Measurements from ENCODE around the gene SLC37A1.
A peak's percentile ranks its signal among the peaks of the same experiment; 100 is the strongest.

Gene SLC37A1

DNA sequence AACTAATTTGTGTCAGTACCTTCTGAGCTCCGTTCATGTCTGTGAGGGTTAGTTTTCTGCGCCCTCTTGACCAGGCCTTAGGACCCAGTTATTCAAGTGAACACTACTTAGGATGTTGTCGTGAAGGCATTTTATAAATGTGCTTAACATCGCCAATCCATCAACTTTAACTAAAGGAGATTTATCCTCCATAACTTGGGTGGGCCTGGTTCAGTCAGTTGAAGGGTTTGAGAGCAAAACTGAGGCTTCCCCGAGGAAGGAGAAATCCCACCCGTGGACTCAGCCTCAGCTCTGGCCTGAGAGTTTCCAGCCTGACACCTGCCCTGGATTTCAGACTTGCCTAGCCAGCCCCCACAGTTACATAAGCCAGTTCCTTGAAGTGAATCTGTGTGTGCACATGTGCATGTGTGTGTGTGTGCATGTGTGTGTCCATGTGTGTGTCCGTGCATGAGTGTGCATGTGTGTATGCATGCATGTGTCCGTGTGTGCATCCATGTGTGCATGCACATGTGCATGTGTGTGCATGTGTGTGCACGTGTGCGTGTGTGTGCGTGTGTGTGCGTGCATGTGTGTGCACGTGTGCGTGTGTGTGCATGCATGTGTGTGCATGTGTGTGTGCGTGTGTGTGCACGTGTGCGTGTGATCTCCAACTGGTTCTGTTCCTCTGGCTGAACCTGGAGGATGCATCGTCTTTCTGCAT, 77.7 kb downstream of the SLC37A1 start:
- DNase-seq (ENCODE audit: low read depth in 1 of 2, low spot score in 1 of 2): no peak

DNA sequence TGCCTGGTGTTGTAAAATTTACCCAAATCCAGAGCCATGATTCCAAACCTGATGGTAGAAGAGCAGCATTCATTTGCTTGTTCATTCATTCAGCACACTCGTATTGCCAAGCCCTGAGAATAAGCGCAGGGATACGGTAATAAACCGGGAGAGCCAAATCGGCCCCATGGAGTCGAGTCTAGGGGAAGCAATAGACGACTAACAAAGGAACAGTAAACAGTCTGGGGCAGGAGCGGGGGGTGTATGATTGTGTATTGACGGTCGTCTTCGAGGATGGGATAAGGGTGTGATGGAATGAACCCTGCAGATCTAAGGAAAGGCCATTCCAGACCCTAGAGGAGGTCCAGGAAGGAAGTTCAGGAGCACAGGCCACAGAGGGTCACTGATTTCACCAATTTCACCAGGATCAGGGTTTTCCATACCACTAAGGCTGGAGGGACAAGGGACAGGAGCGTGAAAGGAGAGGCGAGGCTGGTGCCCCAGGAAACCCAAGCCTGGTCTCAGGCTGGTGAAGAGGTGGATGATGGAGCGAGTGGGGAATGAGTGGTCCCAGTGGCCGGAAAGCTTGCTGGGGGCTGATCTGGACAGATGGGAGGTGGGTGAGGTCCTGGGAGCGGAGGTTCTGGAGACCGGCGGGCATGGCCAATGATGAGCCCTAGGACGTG, 78.6 kb downstream of the SLC37A1 start:
- DNase-seq (ENCODE audit: low read depth in 1 of 2, low spot score in 1 of 2): no peak

DNA sequence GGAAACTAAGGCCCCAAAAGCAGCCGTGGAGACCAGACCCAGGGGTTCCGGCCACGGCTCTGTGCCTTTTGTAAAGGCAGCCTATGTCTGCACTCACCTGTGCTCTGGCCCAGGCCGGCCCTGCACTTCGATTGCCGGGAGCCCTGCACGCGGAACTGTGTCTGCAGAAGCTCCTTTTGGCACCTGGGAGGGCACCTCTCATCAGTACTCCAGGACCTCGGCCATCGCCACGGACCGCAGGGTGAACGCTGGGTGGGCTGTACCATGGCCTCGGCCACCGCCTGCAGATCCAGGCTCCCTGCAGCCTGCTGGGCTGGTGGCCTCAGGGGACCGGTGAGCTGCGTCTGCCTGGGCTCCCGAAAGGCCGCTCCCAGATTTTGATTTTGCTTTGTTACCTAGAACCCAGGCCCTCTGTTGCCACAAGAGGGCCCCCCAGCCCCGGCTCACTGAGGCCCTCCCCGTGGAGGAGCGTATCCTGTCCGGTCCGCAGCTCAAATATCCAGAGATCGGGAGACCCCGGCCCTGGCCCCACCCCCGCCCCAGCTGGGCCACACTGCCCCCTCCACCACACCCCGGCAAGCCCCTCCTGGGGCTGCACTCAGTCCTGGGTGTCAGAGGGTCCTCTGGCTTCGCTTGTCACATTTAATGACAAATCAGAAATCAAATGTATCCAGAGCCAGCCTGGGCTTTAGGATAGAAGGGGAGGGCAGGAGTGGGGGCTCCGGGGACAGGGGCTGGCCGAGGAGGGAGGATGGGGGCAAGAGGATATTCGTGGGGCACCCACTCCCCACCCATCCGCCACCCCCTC, 79.6 kb downstream of the SLC37A1 start:
- DNase-seq (ENCODE audit: low read depth in 1 of 2, low spot score in 1 of 2): peak; percentile 43 to 47

DNA sequence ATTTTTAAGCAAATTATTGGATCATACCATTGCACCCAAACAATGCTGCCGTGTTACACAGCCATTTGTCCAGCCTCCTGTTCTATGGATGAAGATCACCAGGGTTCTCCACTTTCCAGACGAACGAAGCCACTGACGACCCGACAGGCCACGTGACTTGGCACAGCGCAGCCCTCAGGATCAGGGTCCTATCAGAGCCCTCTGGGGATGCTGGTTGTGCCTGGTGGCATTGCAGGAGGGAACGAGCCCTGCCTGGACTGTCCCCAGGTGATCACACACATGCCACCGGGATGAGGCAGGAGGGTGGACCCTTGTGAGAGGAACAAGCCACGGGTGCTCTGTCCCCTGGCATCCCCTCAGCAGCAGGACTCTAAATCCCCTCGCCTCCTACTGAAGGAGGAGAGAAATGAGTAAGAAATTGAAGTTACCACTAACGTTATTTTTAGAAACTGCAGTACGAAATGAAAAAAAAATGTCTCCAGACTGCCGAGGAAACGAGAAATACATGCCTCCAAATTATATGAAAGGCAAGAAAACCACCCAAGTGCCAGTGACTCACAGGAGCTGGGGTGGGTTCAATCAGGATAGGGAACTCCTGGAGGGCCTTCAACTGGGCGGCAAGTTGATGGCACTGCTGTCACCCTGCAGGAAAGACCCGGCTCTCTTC, 81.1 kb downstream of the SLC37A1 start:
- DNase-seq (ENCODE audit: low read depth in 1 of 2, low spot score in 1 of 2): no peak

DNA sequence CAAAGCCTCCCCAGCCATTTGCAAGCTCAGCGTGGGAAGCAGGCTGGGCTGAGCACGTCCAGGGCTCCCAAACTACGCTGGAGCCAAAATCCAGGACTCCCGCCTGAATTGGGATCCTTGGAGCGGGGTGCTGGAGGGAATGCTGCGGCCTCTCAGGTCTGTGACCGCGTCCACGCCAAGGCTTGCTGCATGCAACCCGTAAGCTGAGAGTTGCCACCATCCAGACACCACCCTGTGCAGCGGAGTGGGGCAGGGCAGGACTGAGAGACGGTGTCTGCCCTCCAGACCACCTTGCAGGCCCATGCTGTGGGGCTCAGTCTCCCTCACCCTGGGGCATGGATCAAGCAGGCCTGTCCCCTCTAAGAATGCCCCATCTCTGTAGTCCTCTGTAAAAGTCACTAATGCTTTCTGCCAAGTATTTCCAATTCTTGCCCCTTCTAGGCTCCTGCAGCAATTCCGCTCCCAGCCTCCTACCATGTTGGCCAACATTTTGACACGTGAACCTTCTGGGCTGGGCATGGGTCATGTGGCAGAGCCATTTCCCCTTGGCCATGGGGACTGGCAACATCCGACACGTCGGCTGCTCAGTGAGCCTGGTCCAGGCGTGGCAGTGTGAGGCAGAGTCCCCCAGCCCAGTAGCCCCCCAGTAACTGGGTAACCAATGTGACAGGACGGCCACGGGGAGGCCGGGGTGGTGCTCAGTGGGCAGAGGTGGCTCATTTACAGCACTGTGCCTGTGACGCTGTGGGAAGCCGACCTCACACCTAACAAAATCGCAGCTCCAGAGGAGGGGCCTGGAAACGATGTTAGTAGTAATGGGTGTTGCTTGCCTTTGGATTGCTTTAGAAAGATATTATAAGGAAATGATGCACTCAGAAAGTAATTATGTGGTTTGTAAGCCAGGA, 81.9 kb downstream of the SLC37A1 start:
- DNase-seq (ENCODE audit: low read depth in 1 of 2, low spot score in 1 of 2): no peak

DNA sequence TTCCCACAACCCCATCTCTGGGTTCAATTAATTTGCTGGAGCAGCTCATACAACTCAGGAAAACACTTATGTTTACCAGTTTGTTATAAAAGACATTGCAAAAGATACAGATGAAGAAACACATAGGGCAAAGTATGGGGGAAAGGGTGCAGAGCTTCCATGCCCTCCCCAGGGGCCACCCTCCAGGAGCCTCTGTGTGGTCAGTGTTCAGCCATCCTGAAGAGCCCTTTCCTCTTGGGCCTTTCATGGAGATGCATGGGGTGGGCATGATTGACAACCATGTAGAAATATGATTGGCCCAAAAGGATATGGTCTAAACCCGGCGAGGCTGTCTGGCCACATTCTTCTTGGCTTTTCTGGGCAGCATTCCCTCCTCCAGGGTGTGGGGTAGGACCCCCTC, 83.0 kb downstream of the SLC37A1 start:
- DNase-seq (ENCODE audit: low read depth in 1 of 2, low spot score in 1 of 2): no peak

DNA sequence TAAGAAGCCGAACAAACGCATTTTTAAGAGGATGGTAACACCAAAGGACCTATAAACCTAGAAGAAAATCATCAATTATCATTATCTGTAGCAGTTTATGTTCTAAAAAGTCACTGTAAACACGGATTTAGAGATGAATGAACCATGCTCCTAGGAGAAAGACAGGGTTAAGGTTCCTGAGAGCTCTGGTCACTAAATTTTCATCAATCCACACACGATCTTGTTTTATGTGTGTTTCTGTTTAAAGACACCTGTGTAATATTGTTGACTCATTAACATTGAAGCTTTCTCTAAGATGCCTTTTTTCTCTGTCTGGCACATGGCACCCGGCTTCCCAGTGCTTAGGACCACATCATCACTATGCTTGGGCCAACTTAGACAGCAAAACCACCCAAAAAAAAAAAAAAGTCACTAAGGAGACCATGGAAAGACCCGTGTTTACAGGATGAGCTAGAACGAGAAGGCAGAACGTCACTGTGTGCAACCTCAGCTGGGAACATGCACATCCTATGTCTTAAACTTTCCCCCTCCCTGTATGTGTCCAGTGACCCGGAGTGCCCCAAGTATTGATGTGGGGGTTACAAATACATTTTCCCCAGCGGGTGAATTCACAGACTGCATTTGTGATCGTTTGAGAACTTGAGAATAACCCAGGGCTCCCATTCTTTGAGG, 84.0 kb downstream of the SLC37A1 start:
- DNase-seq (ENCODE audit: low read depth in 1 of 2, low spot score in 1 of 2): no peak

DNA sequence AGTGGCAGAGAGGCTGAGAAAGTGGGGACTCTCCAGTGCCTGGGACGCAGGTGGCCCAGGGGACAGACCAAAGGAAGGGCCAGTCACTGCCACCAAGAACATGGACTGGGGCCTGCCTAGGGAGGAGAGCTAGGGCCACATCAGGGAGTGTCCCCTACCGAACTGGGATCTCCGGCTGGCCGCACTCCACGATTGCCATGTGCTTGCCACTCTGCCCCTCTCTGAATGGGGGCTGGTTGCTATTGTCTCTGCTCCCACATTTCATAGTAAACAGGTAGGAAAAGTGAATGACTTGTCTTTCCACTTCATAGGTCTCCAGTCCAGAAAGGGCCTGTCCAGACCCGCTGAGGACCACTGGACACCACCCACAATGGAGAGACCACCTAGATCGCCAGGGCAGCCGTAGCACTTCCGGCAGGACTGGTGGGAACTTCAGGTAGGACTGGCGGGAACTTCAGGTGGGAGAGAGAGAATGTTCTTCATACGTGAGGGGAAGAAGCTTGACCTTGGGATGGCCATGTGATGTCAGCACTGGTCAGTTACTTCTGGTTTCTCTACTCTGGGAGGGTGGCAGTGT, 84.6 kb downstream of the SLC37A1 start:
- no peak for DNase-seq (ENCODE audit: low read depth in 1 of 2, low spot score in 1 of 2)

DNA sequence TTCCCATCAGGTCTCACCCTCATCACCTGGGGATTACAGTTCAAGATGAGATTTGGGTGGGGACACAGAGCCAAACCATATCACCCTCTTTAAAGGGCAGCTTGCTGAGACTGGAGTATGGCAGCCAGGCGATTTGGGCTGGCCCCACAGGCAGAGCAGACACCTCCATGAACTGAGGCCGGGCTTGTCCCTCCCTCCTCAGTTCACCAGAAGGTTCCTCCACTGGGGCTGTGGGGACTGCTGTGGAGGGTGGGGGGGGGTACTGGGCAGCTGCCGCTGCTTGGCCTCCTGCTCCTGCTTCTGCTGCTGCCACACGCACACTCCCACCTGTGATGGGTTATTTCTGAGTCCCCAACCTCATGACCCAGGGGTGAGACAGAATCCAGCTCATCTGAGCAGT, 85.8 kb downstream of the SLC37A1 start:
- no peak for DNase-seq (ENCODE audit: low read depth in 1 of 2, low spot score in 1 of 2)

DNA sequence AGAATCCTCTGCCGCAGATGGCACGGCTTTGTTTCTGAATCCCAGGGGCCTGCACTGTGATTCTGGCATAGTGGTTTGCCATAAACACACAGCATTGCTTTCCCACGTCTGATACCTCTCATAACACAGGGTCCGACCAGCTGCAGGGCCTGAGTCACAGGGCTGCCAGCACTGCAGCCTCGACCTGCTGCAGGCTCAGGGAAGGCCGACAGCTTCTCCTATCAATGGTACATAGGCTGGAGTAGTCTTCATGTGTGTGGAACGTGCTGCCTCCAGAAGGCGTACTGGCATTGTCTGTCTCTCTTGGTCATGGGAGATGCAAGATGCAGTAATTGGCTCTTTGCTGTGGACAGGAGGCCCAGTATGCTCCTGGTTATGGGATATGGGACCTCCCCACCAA, 86.3 kb downstream of the SLC37A1 start:
- DNase-seq (ENCODE audit: low read depth in 1 of 2, low spot score in 1 of 2): no peak

DNA sequence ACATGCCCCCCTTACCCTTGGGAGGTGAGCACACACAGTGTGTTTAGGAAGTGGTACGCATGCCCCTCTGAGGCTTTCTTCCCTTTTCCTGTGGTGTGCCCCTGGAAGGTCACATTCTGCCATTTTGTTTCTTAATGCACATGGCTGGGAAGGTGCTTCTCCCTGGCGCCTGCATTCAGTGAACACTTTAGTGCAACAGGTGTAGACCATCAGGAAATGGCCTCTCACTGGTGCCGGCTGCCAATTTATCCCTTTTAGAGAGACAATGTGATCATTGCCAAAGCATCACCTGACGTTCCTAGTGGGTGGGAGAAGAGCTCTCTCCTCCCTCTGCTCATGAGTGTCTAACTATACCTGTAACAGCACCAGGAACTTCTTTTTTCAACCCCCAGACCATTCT, 88.0 kb downstream of the SLC37A1 start:
- DNase-seq (ENCODE audit: low read depth in 1 of 2, low spot score in 1 of 2): no peak

DNA sequence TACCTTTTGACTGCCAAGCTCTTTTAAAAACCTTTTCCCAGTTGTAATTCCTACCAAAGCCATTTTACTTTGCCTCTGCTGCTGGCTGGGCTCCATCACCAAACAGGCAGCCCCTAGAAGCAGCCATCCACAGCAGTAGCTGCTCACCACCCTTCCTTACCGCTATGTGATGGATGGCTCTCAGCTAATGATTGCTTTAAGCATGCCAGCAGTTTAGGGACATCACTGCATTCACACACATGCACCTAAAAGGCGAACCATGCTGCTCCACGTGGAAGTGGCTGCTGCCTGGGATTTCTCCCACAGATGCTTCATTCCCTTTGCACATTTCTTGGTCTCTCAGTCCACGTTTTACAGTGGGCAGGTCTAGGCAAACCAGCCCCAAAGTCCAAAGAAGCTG, 93.5 kb downstream of the SLC37A1 start:
- no peak for DNase-seq (ENCODE audit: low read depth in 1 of 2, low spot score in 1 of 2)

DNA sequence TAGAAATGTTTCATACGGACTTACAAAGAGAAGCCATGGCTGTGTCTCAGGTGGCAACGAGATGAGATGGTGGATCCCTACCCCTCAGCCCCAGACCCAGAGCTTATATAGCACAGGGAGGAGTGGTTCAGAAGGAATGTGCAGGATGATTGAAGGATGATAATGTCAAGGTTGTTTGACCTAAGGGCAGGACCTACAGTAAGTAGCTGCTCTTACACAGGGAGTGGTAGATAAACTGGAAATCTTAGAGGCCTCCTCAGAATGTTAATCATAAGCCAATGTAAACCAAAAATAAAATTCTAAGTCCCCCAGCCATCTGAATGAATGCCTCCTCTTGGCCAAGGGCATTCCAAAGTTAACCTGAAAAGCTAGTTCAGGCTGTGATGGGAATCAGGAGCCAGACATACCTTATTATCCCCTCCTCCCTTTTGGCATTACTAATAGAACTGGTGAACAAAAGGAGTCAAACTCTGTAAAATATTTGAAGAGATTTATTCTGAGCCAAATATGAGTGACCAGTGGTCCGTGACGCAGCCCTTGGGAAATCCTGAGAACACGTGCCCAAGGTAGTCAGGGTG, 94.0 kb downstream of the SLC37A1 start:
- DNase-seq (ENCODE audit: low read depth in 1 of 2, low spot score in 1 of 2): no peak

DNA sequence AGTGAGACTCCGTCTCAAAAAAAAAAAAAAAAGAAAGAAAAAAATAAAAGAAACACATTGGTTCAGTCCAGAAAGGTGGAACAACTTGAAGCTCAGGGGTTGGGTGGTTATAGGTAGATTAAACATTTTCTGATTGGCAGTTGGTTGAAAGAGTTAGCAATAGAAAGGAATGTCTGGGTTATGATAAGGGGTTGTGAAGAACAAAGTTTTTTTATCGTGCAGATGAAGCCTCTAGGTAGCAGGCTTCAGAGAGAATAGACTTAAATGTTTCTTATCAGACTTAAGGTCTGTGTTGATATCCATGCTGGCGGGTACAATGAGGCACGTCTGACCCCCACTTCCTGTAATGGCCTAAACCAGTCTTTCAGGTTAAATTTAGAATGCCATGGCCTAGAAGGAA, 94.8 kb downstream of the SLC37A1 start:
- no peak for DNase-seq (ENCODE audit: low read depth in 1 of 2, low spot score in 1 of 2)

DNA sequence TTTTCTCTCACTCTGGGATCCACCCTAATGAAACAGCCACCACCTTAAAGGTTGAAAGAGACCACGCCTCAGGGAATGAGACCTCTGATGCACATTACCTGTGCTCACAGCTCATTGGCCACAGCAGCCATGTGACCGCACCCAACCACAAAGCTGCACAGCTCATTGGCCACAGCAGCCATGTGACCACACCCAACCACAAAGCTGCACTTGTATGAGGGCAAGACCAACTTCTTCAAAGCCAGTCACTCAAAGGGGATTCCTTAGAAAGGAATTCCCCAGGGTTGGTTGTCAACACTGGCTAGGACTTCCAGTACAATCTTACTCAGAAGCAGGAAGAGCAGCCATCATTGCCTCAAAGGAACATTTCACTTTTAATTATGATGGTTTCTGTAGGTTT, 96.2 kb downstream of the SLC37A1 start:
- DNase-seq (ENCODE audit: low read depth in 1 of 2, low spot score in 1 of 2): no peak

DNA sequence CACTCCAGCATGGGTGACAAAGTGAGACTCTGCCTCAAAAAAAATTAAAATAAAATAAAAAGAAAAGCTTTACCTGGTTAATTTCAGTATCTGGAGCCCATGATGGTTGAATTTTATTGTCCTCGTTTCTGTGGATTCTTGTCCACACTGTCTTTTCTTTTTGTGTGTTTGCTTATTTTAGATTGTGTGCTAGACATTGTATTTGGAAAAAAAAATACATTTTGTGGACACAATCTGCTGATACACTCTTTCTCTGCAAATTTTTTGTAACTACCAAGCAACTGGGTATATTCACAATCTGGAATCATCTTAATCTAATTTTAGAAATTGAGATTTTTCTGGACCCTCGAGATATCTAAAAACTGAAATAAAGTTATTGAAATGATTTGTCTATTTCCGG, 98.2 kb downstream of the SLC37A1 start:
- DNase-seq (ENCODE audit: low read depth in 1 of 2, low spot score in 1 of 2): no peak

DNA sequence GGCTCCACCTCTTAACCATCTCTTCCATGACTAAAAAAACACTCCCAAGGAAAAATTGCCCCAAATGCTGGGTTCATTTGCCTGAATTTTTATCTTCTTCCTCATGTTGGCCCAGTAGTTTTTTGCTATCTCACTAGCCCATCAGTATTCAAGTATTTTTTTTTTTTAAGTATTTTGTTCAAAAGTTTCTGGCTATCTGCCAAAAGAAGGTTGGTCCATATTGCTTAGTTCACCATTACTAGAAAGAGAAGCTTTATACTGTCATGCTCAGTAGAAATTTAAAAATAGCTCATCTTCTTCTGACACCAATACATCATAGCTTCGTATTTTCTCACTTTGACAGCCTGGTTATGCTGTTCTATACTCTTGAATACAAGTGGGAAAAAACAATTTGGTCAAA, 98.7 kb downstream of the SLC37A1 start:
- no peak for DNase-seq (ENCODE audit: low read depth in 1 of 2, low spot score in 1 of 2)

DNA sequence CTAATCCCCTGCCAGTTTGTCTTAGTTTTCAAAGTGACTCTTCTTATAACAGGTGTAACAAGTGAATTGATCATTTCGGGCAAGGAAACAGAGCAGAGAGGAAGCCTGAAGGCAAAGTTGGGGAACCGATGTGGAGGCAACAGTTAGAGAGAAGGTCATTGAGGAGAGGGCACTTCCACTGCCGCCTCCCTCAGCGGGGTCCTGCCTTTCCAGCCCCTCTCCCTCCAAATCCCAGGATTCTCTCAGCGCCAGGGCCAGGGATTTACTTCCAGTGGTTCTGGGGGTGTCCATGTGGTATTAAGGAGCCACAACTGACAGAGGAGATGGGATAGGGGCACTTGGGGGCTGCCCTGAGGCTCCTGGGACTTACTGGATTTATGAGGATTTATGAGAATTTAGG, 100.1 kb downstream of the SLC37A1 start:
- no peak for DNase-seq (ENCODE audit: low read depth in 1 of 2, low spot score in 1 of 2)

DNA sequence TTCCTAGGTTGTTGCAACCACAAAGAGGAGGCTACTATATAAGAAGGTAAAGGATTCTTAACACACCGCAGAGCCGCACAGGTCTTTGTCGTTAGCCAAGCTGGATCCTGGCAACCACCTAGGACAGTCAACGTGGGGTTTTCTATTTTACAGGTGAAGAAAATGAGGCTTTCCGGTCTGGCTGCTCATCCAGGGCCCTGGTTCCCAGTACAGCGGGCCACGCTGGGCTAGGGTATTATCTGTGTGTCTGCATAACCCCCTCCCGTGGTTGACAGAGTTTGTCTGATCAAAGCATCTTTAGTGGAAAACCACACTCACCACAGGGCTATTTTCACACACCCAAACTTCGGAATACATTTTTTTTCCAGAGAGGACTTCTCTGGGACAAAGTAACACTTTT, 100.7 kb downstream of the SLC37A1 start:
- DNase-seq (ENCODE audit: low read depth in 1 of 2, low spot score in 1 of 2): peak; percentile 11 to 15

Measured in activated T-helper 1 cell treated with anti-CD3 and anti-CD28 coated beads, Interleukin-2, amount 50 U/mL, for 16 hours (primary cell).